ENCODE data around the gene PPP5C. TPM values are rescaled to one million over a fixed set of nuclear protein-coding genes. Genes with fewer than 3 reads are reported as not detected.
"Not testable (repeated sequence)": the region's sequence is repeated elsewhere in the genome, so short reads cannot be mapped to it uniquely, and the experiment has no call there.

Gene PPP5C
- polyA plus RNA-seq, 4 donors, result 73.0 to 111 (median 103) TPM

- no peak for DNase-seq (ENCODE audit: low read depth in 4 of 4, low spot score in 3 of 4)
Observed at GRCh38 chr19:46383171-46383815, 36.4 kb downstream of the PPP5C start.

- no peak for DNase-seq (ENCODE audit: low read depth in 4 of 4, low spot score in 3 of 4)
Observed at GRCh38 chr19:46383846-46384245, 37.0 kb downstream of the PPP5C start.

- DNase-seq (ENCODE audit: low read depth in 4 of 4, low spot score in 3 of 4), result no peak
Observed at GRCh38 chr19:46384396-46384795, 37.5 kb downstream of the PPP5C start.

- no peak for DNase-seq (ENCODE audit: low read depth in 4 of 4, low spot score in 3 of 4)
Observed at GRCh38 chr19:46385636-46386035, 38.7 kb downstream of the PPP5C start.

GRCh38 chr19:46386151-46386550, 39.3 kb downstream of the PPP5C start:
- DNase-seq (ENCODE audit: low read depth in 4 of 4, low spot score in 3 of 4), result no peak

GRCh38 chr19:46386996-46387712, 40.3 kb downstream of the PPP5C start:
- no peak for DNase-seq (ENCODE audit: low read depth in 4 of 4, low spot score in 3 of 4)

GRCh38 chr19:46387713-46388130, 40.8 kb downstream of the PPP5C start:
- no peak for DNase-seq (ENCODE audit: low read depth in 4 of 4, low spot score in 3 of 4)

- DNase-seq (ENCODE audit: low read depth in 4 of 4, low spot score in 3 of 4), result no peak
Observed at GRCh38 chr19:46388311-46389095, 41.6 kb downstream of the PPP5C start.

- DNase-seq (ENCODE audit: low read depth in 4 of 4, low spot score in 3 of 4), result no peak
Observed at GRCh38 chr19:46390121-46390858, 43.4 kb downstream of the PPP5C start.

- no peak for DNase-seq (ENCODE audit: low read depth in 4 of 4, low spot score in 3 of 4)
Observed at GRCh38 chr19:46390866-46391265, 44.0 kb downstream of the PPP5C start.

- DNase-seq (ENCODE audit: low read depth in 4 of 4, low spot score in 3 of 4), result no peak
Observed at GRCh38 chr19:46391296-46392251, 44.7 kb downstream of the PPP5C start.

GRCh38 chr19:46392252-46392801, 45.4 kb downstream of the PPP5C start:
- no peak for DNase-seq (ENCODE audit: low read depth in 4 of 4, low spot score in 3 of 4)

- DNase-seq (ENCODE audit: low read depth in 4 of 4, low spot score in 3 of 4), result no peak
Observed at GRCh38 chr19:46392837-46393236, 46.0 kb downstream of the PPP5C start.

- DNase-seq (ENCODE audit: low read depth in 4 of 4, low spot score in 3 of 4), result no peak
Observed at GRCh38 chr19:46393456-46394401, 46.8 kb downstream of the PPP5C start.

- DNase-seq (ENCODE audit: low read depth in 4 of 4, low spot score in 3 of 4), result no peak
Observed at GRCh38 chr19:46394402-46394797, 47.5 kb downstream of the PPP5C start.

- DNase-seq (ENCODE audit: low read depth in 4 of 4, low spot score in 3 of 4), result not testable (repeated sequence)
Observed at GRCh38 chr19:46397801-46398479, 51.1 kb downstream of the PPP5C start.

GRCh38 chr19:46402725-46403124, 55.8 kb downstream of the PPP5C start:
- DNase-seq (ENCODE audit: low read depth in 4 of 4, low spot score in 3 of 4), result no peak
